ENCODE data around the gene VSIR. TPM values are rescaled to one million over a fixed set of nuclear protein-coding genes. Genes with fewer than 3 reads are reported as not detected.

The VSIR gene
- total and polyA plus RNA-seq, 9 of the 15 experiments (the other 6 are each of a cell fraction or from before 2014, with no cell fraction given): 0.14 to 20.5 (median 9.3) TPM

GRCh38 chr10:71713135-71714030 is 59.9 kb downstream of the VSIR start (continued):
- no peak for TF ChIP-seq MLX (CRISPR knock-in tag; conservative IDR thresholded peaks at IDR 0.05)
- TF ChIP-seq DDX20 (tag; IDR thresholded peaks at IDR 0.05; ENCODE audit: low read depth): no peak
- TF ChIP-seq ZNF77 (CRISPR knock-in tag; IDR thresholded peaks at IDR 0.05): no peak
- TF ChIP-seq FOXA1 (IDR thresholded peaks at IDR 0.05; ENCODE audit: borderline replicate concordance): no peak
- TF ChIP-seq HLTF (IDR thresholded peaks at IDR 0.05): no peak
- TF ChIP-seq ZBTB1 (CRISPR knock-in tag; IDR thresholded peaks at IDR 0.05; ENCODE audit: borderline replicate concordance, low read depth): no peak
- TF ChIP-seq ATF2 (CRISPR knock-in tag; IDR thresholded peaks at IDR 0.05): no peak
- no peak for TF ChIP-seq ZEB2 (IDR thresholded peaks at IDR 0.05)
- TF ChIP-seq KLF6 (CRISPR knock-in tag; IDR thresholded peaks at IDR 0.05; ENCODE audit: borderline replicate concordance): no peak
- no peak for TF ChIP-seq ZNF408 (CRISPR knock-in tag; IDR thresholded peaks at IDR 0.05; ENCODE audit: low read depth)
- TF ChIP-seq HINFP (tag; conservative IDR thresholded peaks at IDR 0.05; ENCODE audit: low read depth): no peak
- no peak for TF ChIP-seq MTA2 (IDR thresholded peaks at IDR 0.05; ENCODE audit: low read depth)
- 0 out of 2 replicates have a peak, but pooled peaks have one; percentile 41 for TF ChIP-seq THRB (CRISPR knock-in tag; conservative IDR thresholded peaks at IDR 0.05)
- no peak for TF ChIP-seq MXD1 (CRISPR knock-in tag; IDR thresholded peaks at IDR 0.05; ENCODE audit: borderline replicate concordance, poor library complexity, severe bottlenecking)
- TF ChIP-seq DLX4 (CRISPR knock-in tag; IDR thresholded peaks at IDR 0.05): no peak
- no peak for TF ChIP-seq RBM25 (IDR thresholded peaks at IDR 0.05; ENCODE audit: low read depth, low read length, severe bottlenecking)
- TF ChIP-seq ZBTB9 (CRISPR knock-in tag; IDR thresholded peaks at IDR 0.05): 0 out of 2 replicates have a peak, but pooled peaks have one; percentile 39
- TF ChIP-seq ZFPM2 (CRISPR knock-in tag; IDR thresholded peaks at IDR 0.05): peak; percentile 83; the same call in 1 of the 2 replicates
